ENCODE measurements around the gene TMEM117.

DNA sequence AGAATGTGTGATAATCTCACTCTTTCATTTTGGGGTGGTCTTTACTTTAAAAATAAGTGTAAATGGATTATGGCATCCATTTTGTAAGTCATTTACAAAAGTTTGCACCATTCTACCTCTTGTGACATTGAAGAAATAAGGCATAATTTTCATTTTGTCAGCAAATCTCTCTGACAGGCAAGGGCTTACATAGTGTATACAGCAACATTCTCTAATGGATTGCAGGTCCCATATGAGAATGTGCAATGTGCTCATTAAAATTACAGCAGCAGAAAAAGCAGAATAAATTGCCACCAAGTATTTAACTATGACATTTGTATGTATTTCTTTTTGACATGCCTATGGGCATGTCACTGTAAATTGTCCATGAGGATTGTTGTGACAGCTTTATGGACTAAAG lies 223.6 kb downstream of the TMEM117 start:
- TF ChIP-seq POLR2A (IDR thresholded peaks at IDR 0.05; ENCODE audit: low read depth, low read length) (no peak), POLR2AphosphoS5 (IDR thresholded peaks at IDR 0.05; ENCODE audit: low read depth, low read length) (no peak), TAF1 (IDR thresholded peaks at IDR 0.05; ENCODE audit: borderline replicate concordance, low read depth, low read length) (no peak)

All from GM12892 (cell line).